Heart left ventricle (tissue), 16 donors: ENCODE measurements around the gene ARVCF. TPM values are rescaled to one million over a fixed set of nuclear protein-coding genes. Genes with fewer than 3 reads are reported as not detected.

Experiments used
- ATAC-seq, 4 donors: fragments of 200-7000 bp; cut with Tn5 transposase; one replicate each; pipeline ENCODE4 v1.9.1; 2020 to 2022; ENCODE audit warnings: moderate library complexity in 4 of 4, mild to moderate bottlenecking in 3 of 4, moderate number of reproducible peaks in 1 of 4
- DNase-seq, 5 donors: peaks; one replicate each; pipeline ENCODE4 v3.0.0-alpha.2; 2020
- H3K27ac ChIP-seq, 12 donors: fragments of 200-600 bp; sonication (generic) in 4 of 12; one replicate each; pipeline versions ENCODE4 v1.5.0 to v1.8.0; 2016 to 2022; ENCODE audit warnings: mild to moderate bottlenecking in 2 of 12
- H3K27me3 ChIP-seq, 9 donors: fragments of 200-600 bp; sonication (generic) in 2 of 9; one replicate each; pipeline versions ENCODE4 v1.5.1 to v1.8.0; 2016 to 2022; ENCODE audit warnings: mild to moderate bottlenecking in 3 of 9
- H3K36me3 ChIP-seq, 9 donors: fragments of 200-600 bp; sonication (generic) in 2 of 9; one replicate each; pipeline versions ENCODE4 v1.5.0 to v1.8.0; 2018 to 2022; ENCODE audit warnings: mild to moderate bottlenecking in 2 of 9
- H3K4me1 ChIP-seq, 12 donors: fragments of 200-600 bp; sonication (generic) in 4 of 12; one replicate each; pipeline versions ENCODE4 v1.5.0 to v1.8.0; 2016 to 2022; ENCODE audit warnings: mild to moderate bottlenecking in 3 of 12
- H3K4me3 ChIP-seq, 12 donors: fragments of 200-600 bp; sonication (generic) in 4 of 12; one replicate each; pipeline versions ENCODE4 v1.5.0 to v1.8.0; 2017 to 2022; ENCODE audit warnings: mild to moderate bottlenecking in 9 of 12, moderate library complexity in 4 of 12
- H3K9me3 ChIP-seq, 12 donors: fragments of 200-600 bp; sonication (generic) in 4 of 12; one replicate each; pipeline versions ENCODE4 v1.5.0 to v1.8.0; 2016 to 2022; ENCODE audit warnings: mild to moderate bottlenecking in 1 of 12
- POLR2A ChIP-seq, 2 donors: fragments of 450-650 bp; IDR thresholded peaks; one replicate each; pipeline ENCODE4 v1.6.1; 2017; ENCODE audit warnings: antibody characterized with exemption in 2 of 2, mild to moderate bottlenecking in 2 of 2, moderate library complexity in 2 of 2
- WGBS, 4 donors: extraction: QIAGEN DNeasy Blood & Tissue Kit in 2 of 4; methylation state at CpG; one replicate each; pipeline versions ENCODE4 v1.1.5 to v1.1.7; 2013 to 2018; 5-methylcytosine and 5-hydroxymethylcytosine counted together
- intact Hi-C, 10 donors: fragments of 100-400 bp; cut with DNase I; formaldehyde crosslinking; loops; one replicate each; pipeline versions ENCODE4 v1.11.1 to v1.14.2; 2022
- polyA plus RNA-seq, 2 donors: library from polyadenylated mRNA; stranded (reverse); fragments of 200-250 nt; gene quantifications; one replicate each; pipeline ENCODE4 v1.2.3, GENCODE V29; 2013
- total RNA-seq, 9 donors: library from RNA; depleted of rRNA in 2 of 9; stranded (reverse); fragments of >200 nt in 2 of 9; fragmentation: NEBNext Ultra II Directional in 3 of 9; extraction: Animal tissue kit (Norgen Biotek cat#: 25700) in 3 of 9; gene quantifications; one replicate each; pipeline versions ENCODE4 v1.1.0 to v1.2.4, GENCODE V29; 2016 to 2023
- TF ChIP-seq, protein P1 (sequence below), 12 donors: fragments of 200-600 bp; sonication (generic) in 4 of 12; IDR thresholded peaks; one replicate each; pipeline versions ENCODE4 v1.5.0 to v1.8.0; 2018 to 2022; ENCODE audit warnings: antibody characterized with exemption in 12 of 12, mild to moderate bottlenecking in 5 of 12
- donor health status: ischemic (EF 13 %, LVEDD 7.1; RV severe dilation, severe dysfunction).
- donor health status: healthy with polysubstance abuse.
- donor health status: DM: no; HTN: yes; CAD: no.
- donor health status: DM: no; HTN: no; CAD: no.
- donor health status: ischemic (EF 25% LVEDD 6.9; RV normal size, moderate dysfunction).
- donor health status: ischemic (EF 25% LVEDD 5.7; RV mildly dilated, moderate dysfunction).
- donor health status: healthy.
- donor health status: DM: yes; HTN: yes; CAD: no.
- donor health status: ischemic (EF 35%, LVEDD 5.7; RV mildly dilated, moderate dysfunction).
- donor health status: nonischemic (EF 11% LVEDD 7.7; RV severe dilation, severe dysfunction).
- donor health status: DM: yes; HTN: yes; CAD: no.
- donor health status: PGD.
- donor health status: ischemic (EF 29% LVEDD 5.4; RV normal size, mild dysfunction).
- donor health status: nonischemic (EF 23%, LVEDD 6.1; RV moderate dilation, normal function).

The ARVCF gene
- total and polyA plus RNA-seq, 11 donors, result 21.2 to 46.6 (median 33.3) TPM

DNA sequence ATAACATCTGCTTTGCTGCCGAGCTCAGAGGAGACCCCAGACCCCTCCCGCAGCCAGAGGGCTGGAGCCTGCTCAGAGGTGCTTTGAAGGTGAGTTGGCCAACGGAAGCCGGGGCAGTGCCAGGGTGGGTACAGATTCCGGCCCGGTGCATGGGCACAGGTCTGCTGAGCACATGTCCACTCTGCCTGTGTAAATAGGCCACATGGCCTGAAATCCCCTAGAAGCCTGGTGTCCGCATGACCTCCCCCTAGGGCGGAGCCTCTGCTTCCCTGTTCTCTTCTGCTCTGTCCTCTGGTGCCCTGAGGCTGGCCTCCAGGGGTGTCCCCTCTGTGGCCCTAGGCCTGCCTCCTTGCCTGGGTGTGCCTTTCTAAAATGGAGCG, 55.4 kb downstream of the ARVCF start:
- 78 to 89% (median 81%) methylated on average over 8 to 9 of the region's 9 CpGs for WGBS, 4 donors
- Histone ChIP-seq H3K27ac (no peak overlapping the region), H3K36me3 (peaks cover 0 to 38% (median 22%) of the 10 kb centered on the region in 9 donors), H3K27me3 (no peaks in the 10 kb centered on the region), H3K4me1 (peaks cover 0 to 44% (median 25%) of the 10 kb centered on the region in 12 donors), H3K9me3 (no peaks in the 10 kb centered on the region), H3K4me3 (no peak overlapping the region)
- intact Hi-C loops, result loop anchor here in 3 of 10 donors (10.0 kb wide), 2 partner anchors 124 to 164 kb away; partner anchors contain the start of gene DGCR8 (in 2 of the 3)
- ATAC-seq, result peak in 1 of 4 donors; percentile 6
- no peak for TF ChIP-seq POLR2A (IDR thresholded peaks at IDR 0.05)
- TF ChIP-seq, protein P1, sequence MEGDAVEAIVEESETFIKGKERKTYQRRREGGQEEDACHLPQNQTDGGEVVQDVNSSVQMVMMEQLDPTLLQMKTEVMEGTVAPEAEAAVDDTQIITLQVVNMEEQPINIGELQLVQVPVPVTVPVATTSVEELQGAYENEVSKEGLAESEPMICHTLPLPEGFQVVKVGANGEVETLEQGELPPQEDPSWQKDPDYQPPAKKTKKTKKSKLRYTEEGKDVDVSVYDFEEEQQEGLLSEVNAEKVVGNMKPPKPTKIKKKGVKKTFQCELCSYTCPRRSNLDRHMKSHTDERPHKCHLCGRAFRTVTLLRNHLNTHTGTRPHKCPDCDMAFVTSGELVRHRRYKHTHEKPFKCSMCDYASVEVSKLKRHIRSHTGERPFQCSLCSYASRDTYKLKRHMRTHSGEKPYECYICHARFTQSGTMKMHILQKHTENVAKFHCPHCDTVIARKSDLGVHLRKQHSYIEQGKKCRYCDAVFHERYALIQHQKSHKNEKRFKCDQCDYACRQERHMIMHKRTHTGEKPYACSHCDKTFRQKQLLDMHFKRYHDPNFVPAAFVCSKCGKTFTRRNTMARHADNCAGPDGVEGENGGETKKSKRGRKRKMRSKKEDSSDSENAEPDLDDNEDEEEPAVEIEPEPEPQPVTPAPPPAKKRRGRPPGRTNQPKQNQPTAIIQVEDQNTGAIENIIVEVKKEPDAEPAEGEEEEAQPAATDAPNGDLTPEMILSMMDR (IDR thresholded peaks at IDR 0.05), result no peak
- DNase-seq, result peak in 2 of 5 donors; percentile 22 to 51

DNA sequence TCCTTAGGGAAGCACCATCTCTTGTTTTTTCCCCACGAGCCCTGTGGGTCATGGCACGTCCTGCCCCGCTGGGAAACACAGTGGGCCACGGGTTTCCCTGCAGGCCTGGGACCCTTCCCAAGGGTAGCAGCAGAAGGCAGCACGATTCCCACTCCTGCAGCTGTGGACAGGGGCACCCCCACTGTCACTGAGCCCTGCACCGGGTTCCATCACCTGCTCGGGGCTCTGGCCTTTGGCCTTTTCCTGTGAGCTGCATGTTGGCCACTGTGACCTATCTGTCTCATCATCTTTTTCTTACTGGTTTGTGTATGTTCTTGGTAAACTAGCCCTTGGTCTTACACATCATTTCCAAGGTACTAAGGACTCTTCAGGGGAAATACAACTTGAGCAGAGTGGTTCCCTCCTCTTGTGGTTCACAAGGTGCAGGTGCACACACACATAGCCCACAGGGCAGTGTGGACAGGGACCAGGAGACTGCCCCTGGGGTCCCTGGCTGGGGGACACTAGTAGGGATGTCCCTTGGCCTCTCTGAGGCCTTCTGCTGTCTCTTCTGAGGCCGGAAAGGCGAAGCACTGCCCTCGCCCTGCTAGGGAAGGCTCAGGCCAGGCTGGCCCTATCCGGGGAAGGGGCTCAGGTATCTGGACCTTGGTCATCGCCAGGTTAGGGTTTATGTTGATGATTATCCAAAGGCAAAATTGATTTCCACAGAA, 56.0 kb downstream of the ARVCF start:
- H3K27me3 ChIP-seq, result no peaks in the 10 kb centered on the region
- DNase-seq (peak in 2 of 5 donors; percentile 18 to 51), ATAC-seq (no peak)
- peaks cover 0 to 38% (median 21%) of the 10 kb centered on the region in 9 donors for H3K36me3 ChIP-seq
- H3K9me3 ChIP-seq, result no peaks in the 10 kb centered on the region
- peaks cover 0 to 46% (median 26%) of the 10 kb centered on the region in 12 donors for H3K4me1 ChIP-seq
- H3K4me3 ChIP-seq, result no peak overlapping the region
- TF ChIP-seq, protein P1 (IDR thresholded peaks at IDR 0.05), result no peak
- TF ChIP-seq POLR2A (IDR thresholded peaks at IDR 0.05), result no peak
- intact Hi-C loops, result loop anchor here in 3 of 10 donors (10.0 kb wide), 2 partner anchors 124 to 164 kb away; partner anchors contain the start of gene DGCR8 (in 2 of the 3)
- WGBS, 4 donors, result 91 to 95% (median 93%) methylated on average over 9 to 12 of the region's 12 CpGs
- no peak overlapping the region for H3K27ac ChIP-seq

DNA sequence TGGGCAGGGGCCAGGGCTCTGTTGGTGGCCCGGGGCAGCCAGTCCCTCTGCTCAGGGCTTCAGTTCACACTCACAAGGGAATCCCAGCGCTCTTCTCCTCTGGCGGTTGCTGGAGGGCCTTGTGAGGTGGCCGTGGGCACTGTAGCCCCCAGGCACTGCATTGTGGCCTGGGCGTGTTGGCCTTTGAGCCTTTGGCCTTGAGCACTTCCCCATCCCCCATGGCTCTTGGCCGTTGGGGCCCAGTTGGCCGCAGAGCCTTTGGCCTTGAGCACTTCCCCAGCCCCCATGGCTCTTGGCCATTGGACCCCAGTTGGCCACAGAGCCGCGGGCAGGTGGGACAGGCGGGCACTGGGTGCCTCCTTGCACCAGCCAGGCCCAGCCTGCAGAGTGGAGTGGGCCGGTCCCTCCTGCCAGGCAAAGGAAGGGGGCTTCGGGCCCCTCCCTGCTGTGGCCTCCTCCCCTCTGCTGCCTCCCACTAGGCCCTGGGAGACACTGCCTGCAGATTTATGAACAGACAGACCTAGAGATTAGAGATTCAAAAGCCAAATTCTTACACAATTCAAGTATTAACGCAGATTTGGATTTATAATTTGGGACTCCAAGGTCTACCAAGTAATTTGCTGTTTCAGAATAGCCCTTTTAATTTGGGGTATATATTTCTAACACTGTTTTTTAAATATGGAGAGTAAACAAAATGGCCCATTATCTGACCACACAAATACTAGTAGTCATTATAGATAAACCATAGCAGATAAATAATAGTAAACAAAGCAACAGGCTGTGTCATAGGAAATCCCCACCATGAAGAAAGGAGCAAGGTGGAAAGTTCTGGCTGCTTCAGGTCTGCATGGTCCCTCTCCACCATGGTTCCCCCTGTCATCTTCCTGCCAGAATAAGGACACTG, 56.8 kb downstream of the ARVCF start:
- Histone ChIP-seq H3K4me1 (peaks cover 0 to 54% (median 29%) of the 10 kb centered on the region in 12 donors), H3K4me3 (peak overlapping the region in 9 of 12 donors; percentile 8 to 42 (median 26)), H3K27me3 (no peaks in the 10 kb centered on the region), H3K36me3 (peaks cover 0 to 34% (median 15%) of the 10 kb centered on the region in 9 donors), H3K9me3 (no peaks in the 10 kb centered on the region), H3K27ac (peak overlapping the region in 7 of 12 donors; percentile 14 to 70 (median 42))
- TF ChIP-seq POLR2A (IDR thresholded peaks at IDR 0.05), result no peak
- TF ChIP-seq, protein P1 (IDR thresholded peaks at IDR 0.05), result no peak
- DNase-seq (peak in 3 of 5 donors; percentile 20 to 55 (median 37)), ATAC-seq (no peak)
- WGBS, 4 donors, result 37 to 52% (median 48%) methylated on average over 10 to 13 of the region's 13 CpGs
- intact Hi-C loops, result loop anchor here in 3 of 10 donors (10.0 kb wide), 2 partner anchors 125 to 165 kb away; partner anchors contain the start of gene DGCR8 (in 2 of the 3)
